Stimulated activated CD4-positive, alpha-beta T cell treated with anti-CD3 and anti-CD28 coated beads, Interleukin-12 subunit alpha, Interleukin-12 subunit beta, amount 100 ng/mL, for 4 hours (primary cell): ENCODE results near the gene EPB41L3.
"Not testable (repeated sequence)": the region's sequence is repeated elsewhere in the genome, so short reads cannot be mapped to it uniquely, and the experiment has no call there.

ENCODE experiments used
- DNase-seq: peaks from one replicate; pipeline ENCODE4 v3.0.0-alpha.2; 2020

EPB41L3 gene

GRCh38 chr18:5543773-5544389 is at the start of gene EPB41L3:
Gene EPB41L3, minus strand, starts transcription at chr18:5543997. Its CDS starts 54,814 bp downstream, at chr18:5489183.
- DNase-seq: no peak

DNA sequence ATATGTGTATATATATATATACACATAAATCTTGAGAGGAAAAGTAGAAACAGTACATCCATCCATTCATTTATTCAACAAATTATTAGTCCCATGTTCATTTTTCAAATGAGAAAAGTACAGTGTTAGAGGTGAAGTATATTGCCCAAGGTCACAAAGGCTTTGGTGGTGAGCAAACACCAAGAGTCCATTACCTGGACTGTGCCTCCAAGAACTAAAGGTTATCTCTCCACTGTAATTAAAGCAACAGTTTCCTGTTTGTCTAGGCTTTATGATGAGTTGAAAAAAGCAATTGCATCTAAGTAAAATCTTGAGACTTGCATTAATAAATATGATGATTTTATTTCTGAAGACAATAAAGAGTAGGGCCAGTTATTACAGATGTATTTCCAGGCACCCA is 44.7 kb upstream of the EPB41L3 start:
- DNase-seq: no peak

DNA sequence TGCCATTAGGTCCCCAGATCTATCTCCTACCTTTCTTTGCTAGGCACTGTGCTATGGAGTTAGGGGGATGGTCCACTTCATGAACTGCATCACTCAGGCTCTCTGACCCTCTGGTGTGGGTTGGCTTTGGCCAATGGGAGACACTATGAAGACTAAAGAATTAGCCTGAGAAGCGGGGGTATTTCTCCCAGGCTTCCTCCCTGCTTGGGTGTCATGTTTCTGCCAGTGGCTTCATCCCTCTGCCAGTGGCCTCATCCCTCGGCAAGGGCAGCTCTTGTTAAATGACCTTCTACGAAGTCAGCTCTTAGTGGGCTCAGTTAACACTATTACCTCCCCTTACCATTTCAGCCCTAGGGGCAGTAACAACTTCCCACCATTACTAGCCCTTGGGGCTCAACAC is 41.9 kb upstream of the EPB41L3 start:
- no peak for DNase-seq

- no peak for DNase-seq
Measured at GRCh38 chr18:5584746-5585417, 41.1 kb upstream of the EPB41L3 start.

GRCh38 chr18:5582849-5583681 is 39.3 kb upstream of the EPB41L3 start:
- no peak for DNase-seq

DNA sequence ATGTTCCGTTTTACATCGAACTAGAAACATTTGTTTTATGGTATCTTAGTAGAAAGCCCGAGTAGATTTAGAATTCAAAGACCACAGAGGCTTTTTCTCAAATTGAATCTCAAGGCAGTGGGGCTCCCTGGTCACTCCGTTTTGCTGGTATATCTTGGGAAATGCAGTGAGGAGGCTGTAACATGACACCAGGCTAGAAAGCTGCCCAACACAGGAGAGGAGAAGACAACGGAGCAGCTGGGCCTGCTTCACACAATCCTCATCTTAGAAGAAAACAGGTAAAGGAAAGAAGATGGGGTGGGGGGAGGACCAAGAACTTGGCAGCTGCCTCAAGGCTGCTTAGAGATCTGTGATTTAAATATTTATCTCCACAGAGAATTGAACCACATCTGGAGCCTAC is 38.3 kb upstream of the EPB41L3 start:
- no peak for DNase-seq

- DNase-seq: no peak
Measured at GRCh38 chr18:5574843-5575242, 31.0 kb upstream of the EPB41L3 start.

DNA sequence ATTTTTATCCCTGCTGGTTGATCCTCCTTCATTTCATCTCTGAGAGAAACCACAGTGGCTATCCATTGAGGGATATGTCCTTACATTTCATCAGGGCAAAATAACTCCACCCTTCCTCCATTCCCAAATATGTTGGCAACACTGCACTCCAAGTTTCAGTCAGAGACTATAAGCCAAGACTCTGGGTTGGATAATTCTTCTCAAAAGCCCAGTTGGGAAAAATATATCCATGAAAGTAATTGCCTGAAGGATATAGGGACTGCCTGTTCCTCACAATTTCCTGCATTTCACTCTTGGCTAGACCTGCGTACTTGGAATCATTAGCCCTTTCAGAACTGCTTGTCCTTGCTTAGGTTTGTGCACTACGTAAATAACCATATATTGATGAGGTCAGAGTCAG is 27.9 kb upstream of the EPB41L3 start:
- DNase-seq: no peak

GRCh38 chr18:5570613-5571012 is 26.8 kb upstream of the EPB41L3 start:
- not testable (repeated sequence) for DNase-seq

GRCh38 chr18:5568416-5568815 is 24.6 kb upstream of the EPB41L3 start:
- no peak for DNase-seq

DNA sequence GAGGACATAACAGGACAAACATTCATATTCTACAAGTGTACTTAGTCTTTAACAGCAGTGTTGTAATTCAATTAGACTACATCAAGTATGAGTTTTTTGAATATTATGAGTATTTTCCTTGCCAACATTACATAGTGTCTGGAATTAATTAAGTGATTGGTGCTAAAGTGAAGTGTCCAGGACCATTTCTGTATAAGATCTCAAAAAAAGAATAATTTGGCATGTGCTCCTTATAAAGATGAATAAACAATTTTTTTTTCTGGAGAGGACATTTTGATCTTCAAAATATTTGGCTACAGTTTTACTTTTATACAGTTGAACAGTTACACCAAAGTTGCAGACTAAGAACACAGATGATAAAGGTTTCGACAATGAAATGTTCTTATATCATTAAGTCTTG is 15.1 kb upstream of the EPB41L3 start:
- no peak for DNase-seq

GRCh38 chr18:5556310-5556974 is 12.6 kb upstream of the EPB41L3 start:
- no peak for DNase-seq

DNA sequence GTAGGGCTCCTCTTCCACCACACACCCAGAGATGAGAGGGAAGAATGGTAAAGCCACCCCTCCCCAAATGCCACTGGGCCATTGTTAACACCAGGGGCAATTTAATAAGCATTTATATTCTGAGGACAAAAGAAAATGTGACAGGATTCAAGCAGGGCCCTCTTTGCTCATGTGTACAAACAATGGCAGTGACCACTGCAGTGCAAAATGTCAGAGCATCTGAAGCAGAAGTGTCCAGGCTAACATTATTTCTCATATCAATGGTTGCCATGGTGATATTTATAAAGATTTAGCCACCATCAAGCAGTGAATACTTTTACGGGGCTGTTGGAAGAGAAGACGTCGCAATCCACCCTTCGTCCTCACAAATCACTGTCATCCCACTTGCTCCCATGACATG is 10.8 kb upstream of the EPB41L3 start:
- no peak for DNase-seq

GRCh38 chr18:5546660-5547059 is 2.9 kb upstream of the EPB41L3 start:
- no peak for DNase-seq

- DNase-seq: no peak
Measured at GRCh38 chr18:5543036-5543680, 639 bp downstream of the EPB41L3 start.

GRCh38 chr18:5542515-5543035 is 1.2 kb downstream of the EPB41L3 start:
- DNase-seq: no peak

- no peak for DNase-seq
Measured at GRCh38 chr18:5541644-5542043, 2.2 kb downstream of the EPB41L3 start.

- no peak for DNase-seq
Measured at GRCh38 chr18:5539391-5539790, 4.4 kb downstream of the EPB41L3 start.

DNA sequence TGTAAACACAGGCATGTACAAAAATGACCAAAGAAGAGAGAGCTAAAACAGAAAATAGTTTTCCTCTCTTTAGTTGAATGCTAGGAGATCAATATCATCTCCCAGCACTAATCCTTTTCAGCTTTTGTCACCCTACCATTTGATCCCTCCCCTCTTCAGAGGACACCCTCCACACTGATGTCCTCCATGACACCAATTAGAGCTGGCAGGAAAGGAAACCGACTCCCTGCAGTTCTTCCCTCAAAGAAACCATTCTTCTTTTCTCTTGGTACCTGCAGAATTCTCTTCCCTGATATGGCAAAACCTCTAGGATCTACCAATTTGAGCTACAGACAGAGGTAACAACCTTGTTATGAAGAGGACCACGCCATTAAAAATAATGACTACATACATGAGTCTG is 5.3 kb downstream of the EPB41L3 start:
- no peak for DNase-seq

DNA sequence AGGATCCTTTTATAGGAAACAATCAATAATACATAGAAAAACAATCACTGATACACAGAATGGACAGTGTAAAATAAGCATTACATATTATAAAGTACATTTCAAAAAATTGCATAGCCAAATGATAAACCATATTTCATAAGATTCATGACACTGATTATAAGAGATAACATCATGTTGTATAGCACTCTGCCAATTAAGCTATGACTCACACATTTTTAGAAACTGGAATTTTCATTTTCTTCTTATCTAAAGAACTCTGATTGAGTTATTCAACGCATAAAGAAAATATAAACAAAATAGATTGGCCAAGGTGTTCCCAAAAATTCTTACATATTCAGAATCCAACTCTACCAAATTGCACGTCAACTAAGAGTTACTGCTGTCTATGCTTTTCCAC is 5.9 kb downstream of the EPB41L3 start:
- DNase-seq: no peak

DNA sequence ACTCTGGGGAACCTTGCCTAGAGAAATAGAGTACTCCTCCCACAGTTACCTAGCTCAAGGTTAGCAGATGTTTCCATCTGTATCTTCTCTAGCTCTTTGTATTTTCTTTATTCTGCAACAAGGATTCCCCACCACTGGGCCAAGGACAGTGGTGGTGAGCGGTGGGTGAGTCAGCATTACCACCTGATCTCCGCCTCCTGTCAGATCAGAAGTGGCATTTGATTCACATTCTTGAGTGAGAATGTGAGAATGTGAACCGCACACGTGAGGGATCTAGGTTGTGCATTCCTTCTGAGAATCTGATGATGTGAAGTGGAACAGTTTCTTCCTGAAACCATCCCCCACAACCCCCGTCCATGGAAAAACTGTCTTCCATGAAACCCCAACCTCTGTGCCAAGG is 9.0 kb downstream of the EPB41L3 start:
- no peak for DNase-seq

DNA sequence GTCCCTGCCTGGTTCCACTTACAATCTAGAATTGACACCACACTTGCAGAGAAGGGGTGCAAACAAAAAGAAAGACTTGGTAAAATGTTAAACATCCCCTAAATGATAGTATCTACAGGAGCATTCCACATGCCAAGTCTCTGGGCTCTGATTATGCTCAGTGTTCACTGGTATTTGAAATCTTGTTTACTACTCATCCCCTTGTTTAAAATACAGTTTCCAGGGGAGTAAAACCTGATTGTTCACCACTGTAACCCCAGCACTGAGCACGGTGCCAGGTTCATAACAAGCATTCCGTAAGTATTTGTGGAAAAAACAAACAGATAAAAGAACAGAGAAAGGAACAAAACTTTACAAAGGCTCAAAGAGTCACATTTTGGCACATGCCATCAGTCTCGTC is 11.7 kb downstream of the EPB41L3 start:
- no peak for DNase-seq
